Stromal cell of bone marrow (primary cell): ENCODE results near the gene SP140L.
A peak's percentile ranks its signal among the peaks of the same experiment; 100 is the strongest.
"Not testable (repeated sequence)": the region's sequence is repeated elsewhere in the genome, so short reads cannot be mapped to it uniquely, and the experiment has no call there.

ENCODE experiments used
- DNase-seq: peaks from one replicate; pipeline ENCODE4 v3.0.0-alpha.2; 2012; ENCODE audit warnings: low read depth

SP140L gene

GRCh38 chr2:230418341-230419016 is 91.5 kb downstream of the SP140L start:
- peak; percentile 50 for DNase-seq

DNA sequence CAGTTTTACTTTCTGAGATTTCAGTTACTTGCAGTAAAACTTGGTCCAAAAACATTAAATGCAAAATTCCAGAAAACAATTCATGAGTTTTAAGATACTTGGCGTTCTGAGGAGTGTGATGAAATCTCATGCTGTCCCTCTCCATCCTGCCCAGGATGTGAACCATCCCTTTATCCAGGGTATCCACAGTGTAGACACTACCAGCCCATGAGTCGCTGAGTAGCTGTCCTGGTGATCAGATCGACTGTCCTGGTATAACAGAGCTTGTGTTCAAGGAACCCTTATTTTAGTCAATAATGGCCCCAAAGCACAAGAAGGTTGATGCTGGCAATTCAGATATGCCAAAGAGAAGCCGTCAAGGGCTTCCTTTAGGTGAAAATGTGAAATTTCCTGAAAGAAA is 92.2 kb downstream of the SP140L start:
- no peak for DNase-seq

- DNase-seq = no peak
These were observed 95.2 kb downstream of the SP140L start for GRCh38 chr2:230422149-230422548.

DNA sequence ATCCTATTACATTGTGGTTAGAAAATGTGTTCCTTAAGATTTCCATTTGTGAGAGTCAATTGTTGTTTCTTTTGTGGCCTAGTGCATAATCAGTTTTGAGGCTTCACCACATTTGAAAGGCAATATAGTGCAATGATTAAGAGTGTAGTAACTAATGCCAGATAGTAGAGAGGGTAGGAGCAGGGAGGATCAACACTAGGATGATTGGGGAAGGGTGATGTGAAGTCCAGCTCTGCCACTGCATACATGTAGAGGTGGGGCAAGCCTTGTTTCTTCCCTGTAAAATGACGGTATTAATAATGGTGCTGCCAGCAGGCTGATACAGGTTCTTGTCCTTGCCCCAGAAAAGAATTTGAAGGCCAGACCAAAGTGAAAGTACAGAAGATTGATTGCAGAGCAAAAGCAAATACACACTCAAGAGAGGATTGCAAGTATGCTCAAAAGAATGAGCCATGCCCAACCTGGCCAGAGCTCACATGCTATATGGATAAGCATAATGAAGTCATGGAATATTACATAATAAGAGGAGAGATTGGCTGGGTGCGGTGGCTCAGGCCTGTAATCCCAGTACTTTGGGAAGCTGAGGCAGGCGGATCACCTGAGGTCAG is 97.0 kb downstream of the SP140L start:
- DNase-seq = no peak

DNA sequence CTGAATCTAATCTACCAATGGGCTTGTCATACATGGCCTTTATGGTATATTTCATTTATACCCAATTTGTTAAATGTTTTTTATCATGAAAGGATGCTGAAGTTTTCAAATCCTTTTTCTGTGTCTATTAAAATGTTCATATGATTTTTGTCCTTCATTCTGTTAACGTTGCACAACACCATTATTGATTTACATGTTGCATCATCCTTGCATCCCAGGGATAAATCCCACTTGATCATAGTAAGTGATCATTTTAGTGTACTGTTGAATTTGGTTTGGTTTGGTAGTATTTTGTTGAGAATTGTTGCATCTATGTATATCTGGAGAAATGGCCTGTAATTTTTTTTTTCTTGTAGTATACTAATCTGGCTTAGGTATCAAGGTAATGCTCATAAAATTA is 98.4 kb downstream of the SP140L start:
- no peak for DNase-seq

DNA sequence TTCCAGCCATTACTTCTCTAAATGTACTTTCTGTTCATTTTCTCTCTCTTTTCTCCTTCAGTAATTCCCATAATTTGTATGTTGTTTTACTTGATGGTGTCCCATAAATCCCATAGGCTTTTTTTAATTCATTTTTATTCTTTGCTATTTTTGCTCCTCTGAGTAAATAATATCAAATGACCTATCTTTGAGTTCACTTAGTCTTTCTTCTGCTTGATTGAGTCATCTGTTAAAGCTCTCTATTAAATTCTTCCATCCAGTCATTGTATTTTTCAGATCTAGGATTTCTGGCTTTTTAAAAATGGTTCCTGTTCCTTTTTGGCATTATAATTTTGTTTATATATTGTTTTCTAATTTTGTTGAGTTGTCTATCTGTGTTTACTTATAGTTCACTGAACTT is 102.5 kb downstream of the SP140L start:
- no peak for DNase-seq

DNA sequence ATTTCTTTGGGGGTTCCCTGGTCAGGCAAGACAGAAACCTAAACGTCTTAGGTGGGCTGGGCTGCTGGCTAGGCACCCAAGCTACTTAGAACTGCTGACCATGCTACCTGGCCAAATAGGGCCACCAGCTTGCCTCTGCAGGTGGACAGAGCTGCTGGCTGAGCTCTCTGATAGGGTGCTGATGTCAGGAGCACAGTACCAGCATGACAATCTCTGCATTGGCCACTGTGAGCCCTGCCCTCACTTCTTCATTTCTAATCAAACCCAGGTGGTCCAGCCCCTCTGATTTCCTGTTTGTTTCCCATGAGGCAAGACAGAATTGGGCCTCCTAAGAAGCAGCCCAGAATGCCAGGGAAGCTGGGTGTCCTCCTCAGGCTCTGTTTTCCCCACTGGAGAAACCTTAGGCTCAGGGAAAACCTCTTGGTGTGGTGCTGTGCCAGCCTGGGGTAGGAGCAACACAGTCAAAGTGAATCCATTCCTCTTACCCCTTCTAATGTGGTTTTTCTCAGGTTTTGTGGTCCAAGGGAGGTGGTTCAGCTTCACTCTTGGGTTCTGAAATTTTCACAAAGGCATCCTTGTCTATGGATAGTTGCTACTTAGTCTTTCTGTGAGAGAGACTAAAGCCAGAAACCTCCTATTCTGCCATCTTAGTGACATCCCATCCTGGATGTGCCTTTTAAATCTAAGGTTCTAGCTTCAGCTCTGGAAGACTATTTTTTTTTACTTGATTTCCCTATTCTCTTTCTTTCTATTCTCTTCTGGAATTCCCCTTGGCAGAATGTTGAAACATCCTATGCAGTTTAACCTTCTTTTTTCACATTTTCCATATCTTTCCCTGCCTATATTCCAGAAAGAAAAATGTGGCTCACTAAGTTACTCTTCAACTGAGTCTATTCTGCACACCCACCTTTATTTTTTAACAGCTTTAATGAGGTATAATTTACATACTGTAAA is 104.2 kb downstream of the SP140L start:
- no peak for DNase-seq

DNA sequence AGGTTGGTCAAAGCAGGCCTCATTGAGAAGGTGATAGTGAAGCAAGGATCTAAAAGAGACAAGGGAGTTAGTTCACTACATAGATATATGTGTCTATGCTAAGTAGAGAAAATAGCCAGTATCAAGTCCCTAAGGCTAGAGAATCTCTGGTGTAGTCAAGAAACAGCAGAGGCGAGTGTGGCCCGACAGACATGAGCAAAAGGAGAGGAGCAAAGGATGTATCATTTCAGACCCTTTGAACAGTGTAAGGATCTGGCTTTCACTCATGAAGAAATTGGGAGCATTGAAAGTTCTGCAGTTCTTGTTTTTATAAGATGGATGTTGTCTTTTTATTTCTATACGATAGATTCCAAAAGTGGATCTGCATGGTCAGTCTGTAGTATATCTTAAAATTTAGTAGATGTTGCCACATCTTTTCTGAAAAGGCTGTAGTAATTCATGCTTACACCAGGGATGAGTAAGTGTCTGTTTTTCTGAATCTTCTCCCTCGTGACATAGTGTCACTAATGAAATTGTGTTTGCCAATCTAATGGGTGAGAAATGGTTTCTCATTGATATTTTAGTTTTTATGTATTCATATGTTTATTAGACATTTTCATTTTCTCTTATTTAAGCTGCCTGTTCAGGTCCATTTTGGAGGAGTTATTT is 107.8 kb downstream of the SP140L start:
- no peak for DNase-seq

DNA sequence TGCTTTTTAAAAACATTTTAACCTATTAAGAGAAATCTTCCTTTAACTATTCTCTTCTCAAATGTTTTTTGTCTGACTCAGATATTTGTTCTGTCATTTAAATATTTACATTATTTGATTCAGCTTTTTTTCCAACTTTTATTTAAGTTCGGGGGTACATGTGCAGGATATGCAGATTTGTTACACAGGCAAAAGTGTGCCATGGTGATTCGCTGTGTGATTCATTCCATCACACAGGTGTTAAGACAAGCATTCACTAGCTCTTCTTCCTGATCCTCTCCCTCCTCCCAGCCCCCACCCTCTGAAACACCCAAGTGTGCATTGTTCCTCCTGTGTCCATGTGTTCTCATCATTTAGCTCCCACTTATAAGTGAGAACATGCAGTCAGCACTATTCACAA is 108.4 kb downstream of the SP140L start:
- DNase-seq = no peak

DNA sequence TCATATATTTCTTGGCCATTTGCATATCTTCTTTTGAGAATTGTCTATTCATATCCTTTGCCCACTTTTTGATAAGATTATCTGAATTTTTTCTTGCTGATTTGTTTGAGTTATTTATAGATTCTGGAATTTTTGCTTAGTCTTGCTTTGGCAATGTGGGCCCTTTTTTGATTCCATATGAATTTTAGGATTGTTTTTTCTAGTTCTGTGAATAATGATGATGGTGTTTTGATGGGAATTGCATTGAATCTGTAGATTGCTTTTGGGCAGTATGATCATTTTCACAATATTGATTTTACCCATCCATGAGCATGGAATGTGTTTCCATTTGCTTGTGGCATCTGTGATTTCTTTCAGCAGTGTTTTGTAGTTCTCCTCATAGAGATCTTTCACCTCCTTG is 112.1 kb downstream of the SP140L start:
- not testable (repeated sequence) for DNase-seq

DNA sequence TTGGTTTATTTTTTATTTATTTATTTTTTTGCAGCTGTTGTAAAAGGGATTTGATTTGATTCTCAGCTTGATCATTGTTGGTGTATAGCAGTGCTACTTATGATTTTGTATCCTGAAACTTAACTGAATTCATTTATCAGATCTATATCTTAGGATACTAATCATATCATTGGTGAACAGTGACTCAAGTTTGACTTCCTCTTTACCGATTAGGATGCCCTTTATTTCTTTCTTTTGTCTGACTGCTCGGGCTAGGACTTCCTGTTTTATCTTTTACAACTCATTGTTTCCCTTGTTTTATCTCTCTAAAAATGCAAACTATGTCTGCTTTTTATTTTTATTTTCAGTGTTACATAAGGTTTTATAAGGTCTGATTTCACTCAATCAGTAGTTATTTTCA is 112.6 kb downstream of the SP140L start:
- no peak for DNase-seq

GRCh38 chr2:230441227-230441897 is 114.4 kb downstream of the SP140L start:
- peak; percentile 45 for DNase-seq

DNA sequence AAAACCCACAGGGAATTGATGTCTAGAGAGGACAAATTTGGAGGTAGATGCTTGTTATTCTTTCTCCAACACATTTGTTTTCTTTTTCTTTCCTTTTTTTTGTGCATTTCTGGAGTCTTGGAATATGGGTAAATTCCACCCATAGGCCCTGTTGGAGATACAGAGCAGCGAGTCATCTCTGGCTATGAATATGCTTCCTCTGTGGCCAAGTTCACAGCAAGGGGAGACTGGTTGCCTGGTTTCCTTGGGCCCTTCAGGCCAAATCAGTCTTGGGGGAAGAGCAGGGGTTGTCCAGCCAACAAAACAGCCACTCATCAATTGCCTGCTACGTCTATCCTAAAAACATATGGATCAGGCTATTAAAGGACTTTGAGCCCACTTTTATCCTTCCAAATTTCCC is 116.5 kb downstream of the SP140L start:
- peak; percentile 61 for DNase-seq

DNA sequence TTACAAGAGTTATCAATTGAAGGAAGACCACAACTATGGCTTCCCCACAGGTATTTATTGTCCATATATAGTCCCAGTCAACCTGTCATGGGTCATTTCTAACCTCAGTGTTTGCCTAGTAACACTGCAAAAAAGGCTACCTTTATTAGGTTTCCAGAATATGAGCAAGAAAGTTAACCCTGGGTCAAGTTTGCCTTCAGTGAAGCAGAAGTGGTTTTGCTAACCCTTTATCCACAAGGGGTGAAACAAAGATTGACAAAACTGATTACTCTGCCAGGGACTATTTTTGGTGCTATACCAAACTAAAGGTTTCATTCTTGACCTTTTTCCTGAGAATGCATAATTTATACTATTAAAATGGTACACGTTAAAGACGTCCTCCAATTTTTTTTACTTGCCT is 117.8 kb downstream of the SP140L start:
- DNase-seq = no peak

GRCh38 chr2:230447036-230447435 is 120.0 kb downstream of the SP140L start:
- DNase-seq = no peak

DNA sequence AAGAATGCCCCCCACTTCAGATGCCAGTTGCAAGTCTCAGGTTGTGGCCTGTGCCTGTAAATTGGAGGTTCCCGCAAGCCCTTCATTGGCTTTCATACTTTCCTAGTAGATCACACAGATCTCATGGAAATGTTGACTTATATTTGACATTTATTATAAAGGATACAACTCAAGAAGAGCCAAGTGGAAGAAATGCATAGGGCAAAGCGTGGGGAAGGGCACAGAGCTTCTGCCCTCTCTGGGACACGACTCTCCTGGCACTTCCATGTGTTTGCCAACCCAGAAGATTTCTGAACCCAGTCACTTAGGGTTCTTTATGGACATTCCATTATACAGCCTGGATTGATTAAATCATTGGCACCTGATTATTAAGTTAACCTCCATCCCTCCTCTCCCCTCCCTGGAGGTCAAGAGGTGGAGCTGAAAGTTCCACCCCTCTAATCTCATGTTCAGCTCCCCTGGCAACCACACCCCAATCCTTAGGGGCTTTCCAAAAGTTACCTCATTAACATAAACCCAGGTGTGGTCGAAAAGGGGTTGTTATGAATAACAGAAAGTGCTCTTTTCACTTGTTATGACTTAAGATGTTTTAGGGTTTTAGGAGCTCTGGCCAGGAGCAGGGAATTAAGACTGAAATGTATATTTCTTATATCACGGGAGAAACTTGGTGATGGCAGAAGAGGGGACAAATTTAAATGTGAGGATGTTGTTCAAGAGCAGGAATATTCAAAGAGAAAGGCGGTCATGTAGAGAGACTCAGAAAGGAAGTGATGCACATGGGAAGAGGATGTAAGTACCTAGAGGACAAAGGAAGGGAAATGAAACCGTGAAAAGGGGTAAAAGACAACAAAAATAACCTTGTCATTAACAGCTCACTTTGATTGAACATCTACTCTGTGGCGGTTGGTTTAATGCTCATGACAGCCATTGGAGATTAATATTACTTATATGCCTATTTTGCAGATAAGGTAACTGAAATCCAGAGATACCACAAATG is 120.8 kb downstream of the SP140L start:
- DNase-seq = no peak

GRCh38 chr2:230449901-230450467 is 123.0 kb downstream of the SP140L start:
- no peak for DNase-seq

- no peak for DNase-seq
These were observed 126.0 kb downstream of the SP140L start for GRCh38 chr2:230453006-230453405.
